ENCODE results near the gene CLCN7. TPM values are rescaled to one million over a fixed set of nuclear protein-coding genes. Genes with fewer than 3 reads are reported as not detected.

CLCN7 gene
- total and polyA plus RNA-seq, 2 of the 13 experiments (the other 11 are each of a cell fraction or from before 2014, with no cell fraction given): 24.6 to 25.1 TPM

DNA sequence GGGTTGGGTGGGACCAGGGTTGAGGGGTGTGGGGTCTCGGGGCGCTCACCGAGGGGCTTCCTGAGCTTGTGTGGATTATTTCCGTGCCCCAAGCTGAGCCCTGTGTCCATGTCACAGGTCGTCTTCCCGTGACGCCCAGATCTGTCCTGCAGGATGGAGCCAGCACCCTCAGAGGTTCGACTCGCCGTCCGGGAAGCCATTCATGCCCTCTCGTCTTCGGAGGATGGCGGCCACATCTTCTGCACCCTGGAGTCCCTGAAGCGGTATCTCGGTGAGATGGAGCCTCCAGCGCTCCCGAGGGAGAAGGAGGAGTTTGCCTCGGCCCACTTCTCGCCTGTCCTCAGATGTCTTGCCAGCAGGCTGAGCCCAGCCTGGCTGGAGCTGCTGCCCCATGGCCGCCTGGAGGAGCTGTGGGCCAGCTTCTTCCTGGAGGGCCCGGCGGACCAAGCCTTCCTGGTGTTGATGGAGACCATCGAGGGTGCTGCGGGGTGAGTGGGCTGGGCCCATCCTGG lies 19.4 kb upstream of the CLCN7 start (continued):
- TF ChIP-seq, protein P1, sequence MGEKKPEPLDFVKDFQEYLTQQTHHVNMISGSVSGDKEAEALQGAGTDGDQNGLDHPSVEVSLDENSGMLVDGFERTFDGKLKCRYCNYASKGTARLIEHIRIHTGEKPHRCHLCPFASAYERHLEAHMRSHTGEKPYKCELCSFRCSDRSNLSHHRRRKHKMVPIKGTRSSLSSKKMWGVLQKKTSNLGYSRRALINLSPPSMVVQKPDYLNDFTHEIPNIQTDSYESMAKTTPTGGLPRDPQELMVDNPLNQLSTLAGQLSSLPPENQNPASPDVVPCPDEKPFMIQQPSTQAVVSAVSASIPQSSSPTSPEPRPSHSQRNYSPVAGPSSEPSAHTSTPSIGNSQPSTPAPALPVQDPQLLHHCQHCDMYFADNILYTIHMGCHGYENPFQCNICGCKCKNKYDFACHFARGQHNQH (CRISPR knock-in tag; IDR thresholded peaks at IDR 0.05): no peak
- TF ChIP-seq SUZ12 (IDR thresholded peaks at IDR 0.05; ENCODE audit: low read depth, low read length): no peak
- no peak for TF ChIP-seq KDM2A (CRISPR knock-in tag; IDR thresholded peaks at IDR 0.05; ENCODE audit: borderline replicate concordance, low read depth)
- TF ChIP-seq ZKSCAN1 (IDR thresholded peaks at IDR 0.05; ENCODE audit: low read length): no peak
- TF ChIP-seq TEAD3 (CRISPR knock-in tag; optimal IDR thresholded peaks at IDR 0.05; ENCODE audit: borderline replicate concordance): no peak
- no peak for TF ChIP-seq JUNB (CRISPR knock-in tag; IDR thresholded peaks at IDR 0.05; ENCODE audit: borderline replicate concordance)
- TF ChIP-seq, protein P2, sequence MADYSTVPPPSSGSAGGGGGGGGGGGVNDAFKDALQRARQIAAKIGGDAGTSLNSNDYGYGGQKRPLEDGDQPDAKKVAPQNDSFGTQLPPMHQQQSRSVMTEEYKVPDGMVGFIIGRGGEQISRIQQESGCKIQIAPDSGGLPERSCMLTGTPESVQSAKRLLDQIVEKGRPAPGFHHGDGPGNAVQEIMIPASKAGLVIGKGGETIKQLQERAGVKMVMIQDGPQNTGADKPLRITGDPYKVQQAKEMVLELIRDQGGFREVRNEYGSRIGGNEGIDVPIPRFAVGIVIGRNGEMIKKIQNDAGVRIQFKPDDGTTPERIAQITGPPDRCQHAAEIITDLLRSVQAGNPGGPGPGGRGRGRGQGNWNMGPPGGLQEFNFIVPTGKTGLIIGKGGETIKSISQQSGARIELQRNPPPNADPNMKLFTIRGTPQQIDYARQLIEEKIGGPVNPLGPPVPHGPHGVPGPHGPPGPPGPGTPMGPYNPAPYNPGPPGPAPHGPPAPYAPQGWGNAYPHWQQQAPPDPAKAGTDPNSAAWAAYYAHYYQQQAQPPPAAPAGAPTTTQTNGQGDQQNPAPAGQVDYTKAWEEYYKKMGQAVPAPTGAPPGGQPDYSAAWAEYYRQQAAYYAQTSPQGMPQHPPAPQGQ (CRISPR knock-in tag; IDR thresholded peaks at IDR 0.05; ENCODE audit: borderline replicate concordance): no peak
- TF ChIP-seq, protein P3, sequence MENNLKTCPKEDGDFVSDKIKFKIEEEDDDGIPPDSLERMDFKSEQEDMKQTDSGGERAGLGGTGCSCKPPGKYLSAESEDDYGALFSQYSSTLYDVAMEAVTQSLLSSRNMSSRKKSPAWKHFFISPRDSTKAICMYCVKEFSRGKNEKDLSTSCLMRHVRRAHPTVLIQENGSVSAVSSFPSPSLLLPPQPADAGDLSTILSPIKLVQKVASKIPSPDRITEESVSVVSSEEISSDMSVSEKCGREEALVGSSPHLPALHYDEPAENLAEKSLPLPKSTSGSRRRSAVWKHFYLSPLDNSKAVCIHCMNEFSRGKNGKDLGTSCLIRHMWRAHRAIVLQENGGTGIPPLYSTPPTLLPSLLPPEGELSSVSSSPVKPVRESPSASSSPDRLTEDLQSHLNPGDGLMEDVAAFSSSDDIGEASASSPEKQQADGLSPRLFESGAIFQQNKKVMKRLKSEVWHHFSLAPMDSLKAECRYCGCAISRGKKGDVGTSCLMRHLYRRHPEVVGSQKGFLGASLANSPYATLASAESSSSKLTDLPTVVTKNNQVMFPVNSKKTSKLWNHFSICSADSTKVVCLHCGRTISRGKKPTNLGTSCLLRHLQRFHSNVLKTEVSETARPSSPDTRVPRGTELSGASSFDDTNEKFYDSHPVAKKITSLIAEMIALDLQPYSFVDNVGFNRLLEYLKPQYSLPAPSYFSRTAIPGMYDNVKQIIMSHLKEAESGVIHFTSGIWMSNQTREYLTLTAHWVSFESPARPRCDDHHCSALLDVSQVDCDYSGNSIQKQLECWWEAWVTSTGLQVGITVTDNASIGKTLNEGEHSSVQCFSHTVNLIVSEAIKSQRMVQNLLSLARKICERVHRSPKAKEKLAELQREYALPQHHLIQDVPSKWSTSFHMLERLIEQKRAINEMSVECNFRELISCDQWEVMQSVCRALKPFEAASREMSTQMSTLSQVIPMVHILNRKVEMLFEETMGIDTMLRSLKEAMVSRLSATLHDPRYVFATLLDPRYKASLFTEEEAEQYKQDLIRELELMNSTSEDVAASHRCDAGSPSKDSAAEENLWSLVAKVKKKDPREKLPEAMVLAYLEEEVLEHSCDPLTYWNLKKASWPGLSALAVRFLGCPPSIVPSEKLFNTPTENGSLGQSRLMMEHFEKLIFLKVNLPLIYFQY (CRISPR knock-in tag; IDR thresholded peaks at IDR 0.05; ENCODE audit: borderline replicate concordance): no peak
- no peak for TF ChIP-seq CAMTA2 (CRISPR knock-in tag; IDR thresholded peaks at IDR 0.05; ENCODE audit: borderline replicate concordance)
- TF ChIP-seq, protein P4, sequence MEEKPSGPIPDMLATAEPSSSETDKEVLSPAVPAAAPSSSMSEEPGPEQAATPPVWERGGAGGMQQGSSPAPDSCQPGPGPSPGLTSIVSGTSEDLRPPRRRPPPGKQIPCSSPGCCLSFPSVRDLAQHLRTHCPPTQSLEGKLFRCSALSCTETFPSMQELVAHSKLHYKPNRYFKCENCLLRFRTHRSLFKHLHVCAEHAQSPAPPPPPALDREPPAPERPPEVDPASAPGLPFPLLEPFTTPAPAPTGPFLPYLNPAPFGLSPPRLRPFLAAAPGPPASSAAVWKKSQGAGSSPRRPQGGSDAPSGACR (CRISPR knock-in tag; IDR thresholded peaks at IDR 0.05): 0 out of 2 replicates have a peak, but pooled peaks have one; percentile 32
- no peak for TF ChIP-seq ZBTB44 (CRISPR knock-in tag; IDR thresholded peaks at IDR 0.05)
- TF ChIP-seq, protein P5, sequence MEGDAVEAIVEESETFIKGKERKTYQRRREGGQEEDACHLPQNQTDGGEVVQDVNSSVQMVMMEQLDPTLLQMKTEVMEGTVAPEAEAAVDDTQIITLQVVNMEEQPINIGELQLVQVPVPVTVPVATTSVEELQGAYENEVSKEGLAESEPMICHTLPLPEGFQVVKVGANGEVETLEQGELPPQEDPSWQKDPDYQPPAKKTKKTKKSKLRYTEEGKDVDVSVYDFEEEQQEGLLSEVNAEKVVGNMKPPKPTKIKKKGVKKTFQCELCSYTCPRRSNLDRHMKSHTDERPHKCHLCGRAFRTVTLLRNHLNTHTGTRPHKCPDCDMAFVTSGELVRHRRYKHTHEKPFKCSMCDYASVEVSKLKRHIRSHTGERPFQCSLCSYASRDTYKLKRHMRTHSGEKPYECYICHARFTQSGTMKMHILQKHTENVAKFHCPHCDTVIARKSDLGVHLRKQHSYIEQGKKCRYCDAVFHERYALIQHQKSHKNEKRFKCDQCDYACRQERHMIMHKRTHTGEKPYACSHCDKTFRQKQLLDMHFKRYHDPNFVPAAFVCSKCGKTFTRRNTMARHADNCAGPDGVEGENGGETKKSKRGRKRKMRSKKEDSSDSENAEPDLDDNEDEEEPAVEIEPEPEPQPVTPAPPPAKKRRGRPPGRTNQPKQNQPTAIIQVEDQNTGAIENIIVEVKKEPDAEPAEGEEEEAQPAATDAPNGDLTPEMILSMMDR (CRISPR knock-in tag; IDR thresholded peaks at IDR 0.05): peak; percentile 84
- TF ChIP-seq MIXL1 (CRISPR knock-in tag; IDR thresholded peaks at IDR 0.05): no peak
- no peak for TF ChIP-seq ZNF282 (IDR thresholded peaks at IDR 0.05; ENCODE audit: partially characterized antibody)
- TF ChIP-seq ELF4 (CRISPR knock-in tag; IDR thresholded peaks at IDR 0.05; ENCODE audit: borderline replicate concordance): no peak
- TF ChIP-seq SIN3A (IDR thresholded peaks at IDR 0.05; ENCODE audit: borderline replicate concordance, low read depth, low read length): peak; percentile 53; the same call in 1 of the 2 replicates
- no peak for TF ChIP-seq POLR2AphosphoS5 (IDR thresholded peaks at IDR 0.05; ENCODE audit: low read depth, low read length)
